ENCODE measurements around the gene MMS19. TPM values are rescaled to one million over a fixed set of nuclear protein-coding genes. Genes with fewer than 3 reads are reported as not detected.

MMS19 gene
- total and polyA plus RNA-seq, 10 of the 15 experiments (the other 5 are each of a cell fraction or from before 2014, with no cell fraction given): 40.2 to 112 (median 69.0) TPM

DNA sequence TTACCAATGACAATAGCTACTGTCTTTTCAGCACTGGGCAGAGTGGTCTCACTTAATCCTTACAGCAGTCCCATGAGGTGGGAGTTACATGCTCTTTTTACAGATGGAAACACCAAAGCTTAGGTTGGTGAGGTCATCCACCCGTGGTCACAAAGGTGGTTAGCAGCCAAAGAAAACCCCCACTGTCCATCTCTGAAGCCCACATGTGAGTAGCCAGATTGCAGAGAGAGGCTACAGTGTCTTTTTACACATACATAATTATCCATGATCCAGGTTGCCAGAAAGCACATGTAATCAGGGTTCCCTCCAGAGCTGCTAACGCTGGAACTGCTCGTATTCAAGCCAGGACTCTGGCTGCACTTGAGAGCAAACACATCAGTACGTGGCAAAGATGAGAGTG lies 49.7 kb upstream of the MMS19 start (continued):
- TF ChIP-seq CREM (IDR thresholded peaks at IDR 0.05; ENCODE audit: low read depth): no peak
- TF ChIP-seq NR2F1 (conservative IDR thresholded peaks at IDR 0.05): no peak
- TF ChIP-seq, protein P1, sequence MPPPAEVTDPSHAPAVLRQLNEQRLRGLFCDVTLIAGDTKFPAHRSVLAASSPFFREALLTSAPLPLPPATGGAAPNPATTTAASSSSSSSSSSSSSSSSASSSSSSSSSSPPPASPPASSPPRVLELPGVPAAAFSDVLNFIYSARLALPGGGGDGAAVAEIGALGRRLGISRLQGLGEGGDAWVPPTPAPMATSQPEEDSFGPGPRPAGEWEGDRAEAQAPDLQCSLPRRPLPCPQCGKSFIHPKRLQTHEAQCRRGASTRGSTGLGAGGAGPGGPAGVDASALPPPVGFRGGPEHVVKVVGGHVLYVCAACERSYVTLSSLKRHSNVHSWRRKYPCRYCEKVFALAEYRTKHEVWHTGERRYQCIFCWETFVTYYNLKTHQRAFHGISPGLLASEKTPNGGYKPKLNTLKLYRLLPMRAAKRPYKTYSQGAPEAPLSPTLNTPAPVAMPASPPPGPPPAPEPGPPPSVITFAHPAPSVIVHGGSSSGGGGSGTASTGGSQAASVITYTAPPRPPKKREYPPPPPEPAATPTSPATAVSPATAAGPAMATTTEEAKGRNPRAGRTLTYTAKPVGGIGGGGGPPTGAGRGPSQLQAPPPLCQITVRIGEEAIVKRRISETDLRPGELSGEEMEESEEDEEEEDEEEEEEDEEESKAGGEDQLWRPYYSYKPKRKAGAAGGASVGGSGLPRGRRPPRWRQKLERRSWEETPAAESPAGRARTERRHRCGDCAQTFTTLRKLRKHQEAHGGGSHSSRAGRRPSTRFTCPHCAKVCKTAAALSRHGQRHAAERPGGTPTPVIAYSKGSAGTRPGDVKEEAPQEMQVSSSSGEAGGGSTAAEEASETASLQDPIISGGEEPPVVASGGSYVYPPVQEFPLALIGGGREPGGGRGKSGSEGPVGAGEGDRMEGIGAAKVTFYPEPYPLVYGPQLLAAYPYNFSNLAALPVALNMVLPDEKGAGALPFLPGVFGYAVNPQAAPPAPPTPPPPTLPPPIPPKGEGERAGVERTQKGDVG (CRISPR knock-in tag; IDR thresholded peaks at IDR 0.05): no peak
- no peak for TF ChIP-seq NFXL1 (IDR thresholded peaks at IDR 0.05; ENCODE audit: borderline replicate concordance)
- no peak for TF ChIP-seq PAX8 (IDR thresholded peaks at IDR 0.05)
- TF ChIP-seq CBX3 (IDR thresholded peaks at IDR 0.05; ENCODE audit: borderline replicate concordance, low read depth): no peak
- no peak for TF ChIP-seq HDAC2 (IDR thresholded peaks at IDR 0.05)
- TF ChIP-seq NFIC (IDR thresholded peaks at IDR 0.05; ENCODE audit: low read depth, low read length): no peak
- no peak for TF ChIP-seq NBN (IDR thresholded peaks at IDR 0.05)
- TF ChIP-seq SMAD1 (IDR thresholded peaks at IDR 0.05; ENCODE audit: low read depth, partially characterized antibody): no peak
- TF ChIP-seq, protein P2, sequence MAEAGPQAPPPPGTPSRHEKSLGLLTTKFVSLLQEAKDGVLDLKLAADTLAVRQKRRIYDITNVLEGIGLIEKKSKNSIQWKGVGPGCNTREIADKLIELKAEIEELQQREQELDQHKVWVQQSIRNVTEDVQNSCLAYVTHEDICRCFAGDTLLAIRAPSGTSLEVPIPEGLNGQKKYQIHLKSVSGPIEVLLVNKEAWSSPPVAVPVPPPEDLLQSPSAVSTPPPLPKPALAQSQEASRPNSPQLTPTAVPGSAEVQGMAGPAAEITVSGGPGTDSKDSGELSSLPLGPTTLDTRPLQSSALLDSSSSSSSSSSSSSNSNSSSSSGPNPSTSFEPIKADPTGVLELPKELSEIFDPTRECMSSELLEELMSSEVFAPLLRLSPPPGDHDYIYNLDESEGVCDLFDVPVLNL (IDR thresholded peaks at IDR 0.05; ENCODE audit: low read depth, low read length): no peak
- no peak for TF ChIP-seq ZBED1 (IDR thresholded peaks at IDR 0.05; ENCODE audit: borderline replicate concordance)
